ENCODE data around the gene MTMR12. TPM values are rescaled to one million over a fixed set of nuclear protein-coding genes. Genes with fewer than 3 reads are reported as not detected.

Gene MTMR12
- total RNA-seq, 1 experiment from 2014 or later: 17.1 TPM

GRCh38 chr5:32276173-32276853 lies 36.4 kb downstream of the MTMR12 start:
- no peak for DNase-seq (ENCODE audit: low read depth)

GRCh38 chr5:32275396-32275741 lies 37.4 kb downstream of the MTMR12 start:
- DNase-seq (ENCODE audit: low read depth): no peak

GRCh38 chr5:32274548-32275395 lies 38.0 kb downstream of the MTMR12 start:
- no peak for DNase-seq (ENCODE audit: low read depth)

- DNase-seq (ENCODE audit: low read depth): no peak
Observed at GRCh38 chr5:32273821-32274220, 38.9 kb downstream of the MTMR12 start.

- DNase-seq (ENCODE audit: low read depth): no peak
Observed at GRCh38 chr5:32272746-32273145, 40.0 kb downstream of the MTMR12 start.

GRCh38 chr5:32270946-32271345 lies 41.8 kb downstream of the MTMR12 start:
- DNase-seq (ENCODE audit: low read depth): no peak

GRCh38 chr5:32270178-32270577 lies 42.6 kb downstream of the MTMR12 start:
- DNase-seq (ENCODE audit: low read depth): no peak

GRCh38 chr5:32265902-32266301 lies 46.8 kb downstream of the MTMR12 start:
- no peak for DNase-seq (ENCODE audit: low read depth)

GRCh38 chr5:32264957-32265572 lies 47.7 kb downstream of the MTMR12 start:
- DNase-seq (ENCODE audit: low read depth): no peak

- DNase-seq (ENCODE audit: low read depth): no peak
Observed at GRCh38 chr5:32263684-32264083, 49.1 kb downstream of the MTMR12 start.

- DNase-seq (ENCODE audit: low read depth): no peak
Observed at GRCh38 chr5:32261198-32261597, 51.5 kb downstream of the MTMR12 start.

- DNase-seq (ENCODE audit: low read depth): no peak
Observed at GRCh38 chr5:32259033-32259432, 53.7 kb downstream of the MTMR12 start.

- no peak for DNase-seq (ENCODE audit: low read depth)
Observed at GRCh38 chr5:32258424-32258823, 54.3 kb downstream of the MTMR12 start.

- no peak for DNase-seq (ENCODE audit: low read depth)
Observed at GRCh38 chr5:32255540-32255900, 57.2 kb downstream of the MTMR12 start.

- no peak for DNase-seq (ENCODE audit: low read depth)
Observed at GRCh38 chr5:32254881-32255539, 57.7 kb downstream of the MTMR12 start.

- DNase-seq (ENCODE audit: low read depth): no peak
Observed at GRCh38 chr5:32251871-32252458, 60.8 kb downstream of the MTMR12 start.

GRCh38 chr5:32249668-32250067 lies 63.1 kb downstream of the MTMR12 start:
- no peak for DNase-seq (ENCODE audit: low read depth)

- DNase-seq (ENCODE audit: low read depth): no peak
Observed at GRCh38 chr5:32245742-32246141, 67.0 kb downstream of the MTMR12 start.

GRCh38 chr5:32244017-32244416 lies 68.7 kb downstream of the MTMR12 start:
- no peak for DNase-seq (ENCODE audit: low read depth)

- no peak for DNase-seq (ENCODE audit: low read depth)
Observed at GRCh38 chr5:32241034-32241783, 71.5 kb downstream of the MTMR12 start.

- DNase-seq (ENCODE audit: low read depth): no peak
Observed at GRCh38 chr5:32239385-32239784, 73.4 kb downstream of the MTMR12 start.

Measured in LHCN-M2 (cell line).